ENCODE results near the gene TCF23. TPM values are rescaled to one million over a fixed set of nuclear protein-coding genes. Genes with fewer than 3 reads are reported as not detected.

TCF23 gene
- total and polyA plus RNA-seq, 2 of the 8 experiments (the other 6 are each of a cell fraction or from before 2014, with no cell fraction given), result 0.02 TPM; not detected in 1

DNA sequence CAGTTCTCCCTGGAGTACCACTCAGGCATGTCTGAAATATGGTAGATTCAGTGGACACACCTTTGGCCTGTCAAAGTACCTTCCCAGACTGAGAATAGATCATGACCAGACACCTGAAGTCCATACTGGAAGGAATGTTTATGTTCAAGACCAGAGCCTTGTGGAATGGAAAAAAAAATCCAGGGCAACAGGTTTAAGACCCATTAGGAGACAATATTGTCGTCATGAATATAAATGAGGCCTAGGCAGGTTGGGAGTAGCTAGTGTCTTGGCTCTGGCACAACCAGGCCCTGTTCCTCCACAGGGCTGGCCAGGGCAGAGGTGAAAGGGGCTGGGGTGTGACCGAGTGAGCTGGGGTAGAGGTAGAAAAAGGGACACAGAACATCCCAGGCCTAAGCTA lies 49.8 kb downstream of the TCF23 start:
- Histone ChIP-seq H2BK120ac (replicated peaks; ENCODE audit: low read depth, low read length) (no peak overlapping the region), H3K56ac (replicated peaks; ENCODE audit: insufficient read length, low read depth, low read length) (no peak overlapping the region), H3K79me2 (ENCODE audit: control insufficient read depth in 1 of 2, insufficient read depth in 2 of 2, low read length in 2 of 2) (no peaks in the 10 kb centered on the region), H2BK15ac (ENCODE audit: low read length) (no peak overlapping the region), H2BK5ac (ENCODE audit: low read depth, low read length) (no peak overlapping the region), H3K4me1 (replicated peaks in 1 of 4; ENCODE audit: control insufficient read depth in 3 of 4, insufficient read depth in 4 of 4, low read length in 3 of 4) (no peaks in the 10 kb centered on the region), H3K23ac (ENCODE audit: insufficient read length) (no peak overlapping the region), H3K4me2 (ENCODE audit: insufficient read depth in 1 of 2, low read depth in 2 of 2, low read length in 2 of 2) (no peak overlapping the region), H4K91ac (replicated peaks; ENCODE audit: insufficient read length, low read length) (no peak overlapping the region), H3K36me3 (ENCODE audit: control insufficient read depth in 2 of 4, insufficient read depth in 4 of 4, low read length in 3 of 4) (peaks cover 16 to 38% (median 31%) of the 10 kb centered on the region in 4 experiments; a peak in 7 of 8 replicates), H3K14ac (ENCODE audit: insufficient read length) (no peak overlapping the region), H3K23me2 (ENCODE audit: low read depth, low read length) (no peaks in the 10 kb centered on the region), H2AK5ac (ENCODE audit: low read depth, low read length) (no peak overlapping the region), H3K18ac (ENCODE audit: extremely low read depth, low read length) (no peak overlapping the region), H3K9me3 (ENCODE audit: insufficient read depth in 2 of 2, low read depth in 1 of 2, low read length in 1 of 2) (no peaks in the 10 kb centered on the region), H4K5ac (ENCODE audit: insufficient read length, low read depth, low read length) (no peak overlapping the region), H3K4me3 (ENCODE audit: extremely low read depth in 1 of 4, insufficient read depth in 2 of 4, low read depth in 3 of 4, low read length in 4 of 4) (no peak overlapping the region), H3K27ac (ENCODE audit: low read depth, low read length) (no peak overlapping the region), H2BK12ac (ENCODE audit: low read depth, low read length) (no peak overlapping the region), H3K79me1 (ENCODE audit: low read depth, low read length) (no peaks in the 10 kb centered on the region), H3K4ac (replicated peaks; ENCODE audit: insufficient read length, low read depth, low read length) (no peak overlapping the region), H3K27me3 (replicated peaks in 1 of 4; ENCODE audit: control insufficient read depth in 3 of 4, extremely low read depth in 1 of 4, insufficient read depth in 3 of 4, low read length in 3 of 4) (no peaks in the 10 kb centered on the region), H2AFZ (ENCODE audit: low read length) (no peak overlapping the region), H4K8ac (ENCODE audit: extremely low read depth, insufficient read depth, low read length) (no peak overlapping the region), H2BK20ac (ENCODE audit: low read length) (no peak overlapping the region), H4K20me1 (replicated peaks in 1 of 2; ENCODE audit: control insufficient read depth in 1 of 2, insufficient read depth in 2 of 2, low read length in 2 of 2) (peaks cover 0 to 3% of the 10 kb centered on the region in 2 experiments), H3K9ac (replicated peaks in 1 of 4; ENCODE audit: extremely low read depth in 1 of 4, low read depth in 3 of 4, low read length in 3 of 4) (no peak overlapping the region)
- 79% methylated on average over 2 of the region's 2 CpGs; no CpG with 5 or more reads in 1 of the 2 experiments for WGBS, 2 experiments (ENCODE audit: extremely low coverage in 1 of 2, insufficient coverage in 1 of 2, insufficient read length in 1 of 2, insufficient replicate concordance in 2 of 2, low coverage in 1 of 2, low lambda C conversion rate in 2 of 2, missing lambda C conversion rate in 1 of 2)
- ChIA-PET POLR2A (ENCODE audit: partially characterized antibody) (interaction anchor here (0.6 to 5.7 kb wide), 12 partner anchors 10 to 72 kb away, joined by 3 to 35 read pairs (median 3); partner anchors contain the start of genes ATRAID and SLC5A6), CTCF (ENCODE audit: partially characterized antibody) (interaction anchor here (1.0 to 3.4 kb wide), 4 partner anchors 29 to 104 kb away, joined by 3 to 10 read pairs (median 6); no protein-coding TSS in a partner anchor)
- no peak for FAIRE-seq
- DNase-seq (ENCODE audit: low read depth in 1 of 2, low spot score in 2 of 2), result no peak
- TF ChIP-seq BRCA1 (IDR thresholded peaks at IDR 0.05; ENCODE audit: low read depth, low read length) (no peak), KDM5A (IDR thresholded peaks at IDR 0.05; ENCODE audit: low read length) (no peak), CEBPB (IDR thresholded peaks at IDR 0.05; ENCODE audit: low read depth, low read length) (no peak), HDAC2 (IDR thresholded peaks at IDR 0.05; ENCODE audit: borderline replicate concordance in 1 of 2, low read depth in 2 of 2, low read length in 2 of 2) (no peak), SAP30 (IDR thresholded peaks at IDR 0.05; ENCODE audit: insufficient read depth, insufficient replicate concordance, low read length) (no peak), SIRT6 (IDR thresholded peaks at IDR 0.05; ENCODE audit: low read length) (no peak), CTBP2 (IDR thresholded peaks at IDR 0.05; ENCODE audit: borderline replicate concordance, insufficient read depth, insufficient read length, low read length) (no peak), SP1 (IDR thresholded peaks at IDR 0.05; ENCODE audit: low read depth, low read length) (no peak)
- TF ChIP-seq, protein P1, sequence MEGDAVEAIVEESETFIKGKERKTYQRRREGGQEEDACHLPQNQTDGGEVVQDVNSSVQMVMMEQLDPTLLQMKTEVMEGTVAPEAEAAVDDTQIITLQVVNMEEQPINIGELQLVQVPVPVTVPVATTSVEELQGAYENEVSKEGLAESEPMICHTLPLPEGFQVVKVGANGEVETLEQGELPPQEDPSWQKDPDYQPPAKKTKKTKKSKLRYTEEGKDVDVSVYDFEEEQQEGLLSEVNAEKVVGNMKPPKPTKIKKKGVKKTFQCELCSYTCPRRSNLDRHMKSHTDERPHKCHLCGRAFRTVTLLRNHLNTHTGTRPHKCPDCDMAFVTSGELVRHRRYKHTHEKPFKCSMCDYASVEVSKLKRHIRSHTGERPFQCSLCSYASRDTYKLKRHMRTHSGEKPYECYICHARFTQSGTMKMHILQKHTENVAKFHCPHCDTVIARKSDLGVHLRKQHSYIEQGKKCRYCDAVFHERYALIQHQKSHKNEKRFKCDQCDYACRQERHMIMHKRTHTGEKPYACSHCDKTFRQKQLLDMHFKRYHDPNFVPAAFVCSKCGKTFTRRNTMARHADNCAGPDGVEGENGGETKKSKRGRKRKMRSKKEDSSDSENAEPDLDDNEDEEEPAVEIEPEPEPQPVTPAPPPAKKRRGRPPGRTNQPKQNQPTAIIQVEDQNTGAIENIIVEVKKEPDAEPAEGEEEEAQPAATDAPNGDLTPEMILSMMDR (IDR thresholded peaks at IDR 0.05; ENCODE audit: control extremely low read depth in 1 of 3, insufficient read depth in 1 of 3, low read depth in 1 of 3, low read length in 3 of 3), result no peak
- TF ChIP-seq, protein P2, sequence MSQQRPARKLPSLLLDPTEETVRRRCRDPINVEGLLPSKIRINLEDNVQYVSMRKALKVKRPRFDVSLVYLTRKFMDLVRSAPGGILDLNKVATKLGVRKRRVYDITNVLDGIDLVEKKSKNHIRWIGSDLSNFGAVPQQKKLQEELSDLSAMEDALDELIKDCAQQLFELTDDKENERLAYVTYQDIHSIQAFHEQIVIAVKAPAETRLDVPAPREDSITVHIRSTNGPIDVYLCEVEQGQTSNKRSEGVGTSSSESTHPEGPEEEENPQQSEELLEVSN (IDR thresholded peaks at IDR 0.05), result no peak
